ENCODE results near the gene AKR1E2. TPM values are rescaled to one million over a fixed set of nuclear protein-coding genes. Genes with fewer than 3 reads are reported as not detected.
A peak's percentile ranks its signal among the peaks of the same experiment; 100 is the strongest.

The AKR1E2 gene
- total and polyA plus RNA-seq, 9 of the 15 experiments (the other 6 are each of a cell fraction or from before 2014, with no cell fraction given), result 4.2 to 16.6 (median 9.8) TPM

GRCh38 chr10:4825868-4826791 is at the start of gene AKR1E2 (continued):
- TF ChIP-seq FUS (optimal IDR thresholded peaks at IDR 0.05; ENCODE audit: low read depth, low read length), result no peak
- TF ChIP-seq ZNF408 (CRISPR knock-in tag; IDR thresholded peaks at IDR 0.05; ENCODE audit: low read depth), result no peak
- no peak for TF ChIP-seq ZNF717 (CRISPR knock-in tag; IDR thresholded peaks at IDR 0.05)
- TF ChIP-seq TAF7 (tag; IDR thresholded peaks at IDR 0.05), result no peak
- peak; percentile 48 for TF ChIP-seq USF1 (CRISPR knock-in tag; IDR thresholded peaks at IDR 0.05)
- no peak for TF ChIP-seq ZEB2 (IDR thresholded peaks at IDR 0.05)
- TF ChIP-seq ZNF274 (IDR thresholded peaks at IDR 0.05; ENCODE audit: borderline replicate concordance, low read depth, low read length), result no peak
- no peak for TF ChIP-seq ARHGAP35 (IDR thresholded peaks at IDR 0.05; ENCODE audit: partially characterized antibody)
- no peak for TF ChIP-seq PRMT5 (CRISPR knock-in tag; IDR thresholded peaks at IDR 0.05)
- no peak for TF ChIP-seq TAL1 (IDR thresholded peaks at IDR 0.05)
- TF ChIP-seq KDM1A (IDR thresholded peaks at IDR 0.05), result no peak
- TF ChIP-seq POLR2H (tag; IDR thresholded peaks at IDR 0.05; ENCODE audit: low read depth), result peak; percentile 67; the same call in 1 of the 2 replicates
- TF ChIP-seq ZNF79 (CRISPR knock-in tag; IDR thresholded peaks at IDR 0.05; ENCODE audit: low read depth), result no peak
- peak; percentile 61 to 84; a peak in 3 of 4 replicates for TF ChIP-seq MAZ (CRISPR knock-in tag; conservative IDR thresholded peaks at IDR 0.05 in 1 of 2, IDR thresholded peaks at IDR 0.05 in 1 of 2)
- TF ChIP-seq ZNF707 (CRISPR knock-in tag; conservative IDR thresholded peaks at IDR 0.05), result no peak
- peak; percentile 97 for TF ChIP-seq MBD2 (IDR thresholded peaks at IDR 0.05; ENCODE audit: borderline replicate concordance, low read depth)
- TF ChIP-seq ELF1 (tag; IDR thresholded peaks at IDR 0.05), result peak; percentile 43; the same call in 1 of the 2 replicates
- 0 out of 2 replicates have a peak, but pooled peaks have one; percentile 7 for TF ChIP-seq NR4A1 (CRISPR knock-in tag; IDR thresholded peaks at IDR 0.05)
- TF ChIP-seq NR4A1 (tag; IDR thresholded peaks at IDR 0.05), result no peak
- no peak for TF ChIP-seq HDAC6 (IDR thresholded peaks at IDR 0.05; ENCODE audit: low read depth, low read length)
- TF ChIP-seq MAX (CRISPR knock-in tag; IDR thresholded peaks at IDR 0.05), result peak; percentile 77
- TF ChIP-seq NFRKB (IDR thresholded peaks at IDR 0.05; ENCODE audit: low read depth), result no peak
- TF ChIP-seq SFPQ (IDR thresholded peaks at IDR 0.05; ENCODE audit: low read depth, low read length), result no peak
- peak; percentile 27; the same call in 1 of the 2 replicates for TF ChIP-seq TGIF2 (CRISPR knock-in tag; IDR thresholded peaks at IDR 0.05)
- TF ChIP-seq ZNF764 (CRISPR knock-in tag; IDR thresholded peaks at IDR 0.05; ENCODE audit: low read depth), result no peak
- no peak for TF ChIP-seq TCF7L2 (IDR thresholded peaks at IDR 0.05; ENCODE audit: low read depth, low read length)
- TF ChIP-seq NRF1 (conservative IDR thresholded peaks at IDR 0.05 in 1 of 2, IDR thresholded peaks at IDR 0.05 in 1 of 2), result peak; percentile 53 to 68; a peak in 3 of 4 replicates
- no peak for TF ChIP-seq ZNF316 (IDR thresholded peaks at IDR 0.05)
